ENCODE data around the gene CTTNBP2NL.
"Not testable (repeated sequence)": the region's sequence is repeated elsewhere in the genome, so short reads cannot be mapped to it uniquely, and the experiment has no call there.

CTTNBP2NL gene

GRCh38 chr1:112440574-112440973, 44.6 kb downstream of the CTTNBP2NL start:
- Histone ChIP-seq H3K4me1 (ENCODE audit: control insufficient read depth in 2 of 2, insufficient read depth in 2 of 2, low read length in 2 of 2) (no peaks in the 10 kb centered on the region), H3K27ac (ENCODE audit: low read depth in 2 of 2, low read length in 2 of 2) (no peak overlapping the region)

DNA sequence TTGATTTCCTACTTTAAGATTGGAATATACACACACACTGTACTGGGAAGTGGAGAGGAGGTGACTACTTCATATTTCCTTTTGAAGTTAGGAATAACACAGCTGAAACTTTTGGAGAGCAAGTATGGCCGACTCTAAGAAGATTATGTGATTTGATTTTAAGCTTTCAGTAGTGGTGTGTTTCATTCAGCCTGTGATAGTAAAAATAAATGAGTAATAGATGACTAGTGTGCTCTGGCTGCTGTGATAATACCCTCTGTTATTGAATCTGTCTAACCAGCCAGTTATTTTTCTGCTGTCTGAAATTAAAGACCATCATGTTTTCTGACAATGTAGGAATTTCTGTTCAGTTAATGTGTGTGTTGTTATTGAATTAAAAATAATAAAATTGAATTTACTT, 48.3 kb downstream of the CTTNBP2NL start:
- H3K4me3 ChIP-seq (ENCODE audit: low read length in 2 of 2) = no peak overlapping the region
- H3K27ac ChIP-seq (ENCODE audit: low read depth in 2 of 2, low read length in 2 of 2) = no peak overlapping the region
- H3K9me3 ChIP-seq (ENCODE audit: control insufficient read depth in 2 of 2, low read length in 2 of 2) = no peaks in the 10 kb centered on the region
- H3K9ac ChIP-seq (ENCODE audit: low read depth in 1 of 2, low read length in 2 of 2) = no peak overlapping the region
- no peaks in the 10 kb centered on the region for H3K27me3 ChIP-seq (ENCODE audit: control insufficient read depth in 2 of 2, insufficient read depth in 2 of 2, low read length in 2 of 2)
- H3K4me1 ChIP-seq (ENCODE audit: control insufficient read depth in 2 of 2, insufficient read depth in 2 of 2, low read length in 2 of 2) = peaks cover 0 to 2% of the 10 kb centered on the region in 2 donors
- peaks cover 6 to 8% of the 10 kb centered on the region in 2 donors for H3K36me3 ChIP-seq (ENCODE audit: control insufficient read depth in 2 of 2, insufficient read depth in 2 of 2, low read length in 2 of 2)

More at GRCh38 chr1:112440574-112440973, 44.6 kb downstream of the CTTNBP2NL start:
- H3K36me3 ChIP-seq (ENCODE audit: control insufficient read depth in 2 of 2, insufficient read depth in 2 of 2, low read length in 2 of 2) = peaks cover 8 to 11% of the 10 kb centered on the region in 2 donors
- no peak overlapping the region for H3K4me3 ChIP-seq (ENCODE audit: low read length in 2 of 2)
- no peaks in the 10 kb centered on the region for H3K9me3 ChIP-seq (ENCODE audit: control insufficient read depth in 2 of 2, low read length in 2 of 2)
- H3K9ac ChIP-seq (ENCODE audit: low read depth in 1 of 2, low read length in 2 of 2) = no peak overlapping the region
- H3K27me3 ChIP-seq (ENCODE audit: control insufficient read depth in 2 of 2, insufficient read depth in 2 of 2, low read length in 2 of 2) = no peaks in the 10 kb centered on the region

- Histone ChIP-seq H3K9me3 (ENCODE audit: control insufficient read depth in 2 of 2, low read length in 2 of 2) (no peaks in the 10 kb centered on the region), H3K4me1 (ENCODE audit: control insufficient read depth in 2 of 2, insufficient read depth in 2 of 2, low read length in 2 of 2) (peaks cover 0 to 2% of the 10 kb centered on the region in 2 donors), H3K36me3 (ENCODE audit: control insufficient read depth in 2 of 2, insufficient read depth in 2 of 2, low read length in 2 of 2) (peaks cover 8 to 13% of the 10 kb centered on the region in 2 donors), H3K27ac (ENCODE audit: low read depth in 2 of 2, low read length in 2 of 2) (no peak overlapping the region), H3K27me3 (ENCODE audit: control insufficient read depth in 2 of 2, insufficient read depth in 2 of 2, low read length in 2 of 2) (no peaks in the 10 kb centered on the region), H3K4me3 (ENCODE audit: low read length in 2 of 2) (no peak overlapping the region), H3K9ac (ENCODE audit: low read depth in 1 of 2, low read length in 2 of 2) (no peak overlapping the region)
Measured at GRCh38 chr1:112445596-112445995, 49.6 kb downstream of the CTTNBP2NL start.

DNA sequence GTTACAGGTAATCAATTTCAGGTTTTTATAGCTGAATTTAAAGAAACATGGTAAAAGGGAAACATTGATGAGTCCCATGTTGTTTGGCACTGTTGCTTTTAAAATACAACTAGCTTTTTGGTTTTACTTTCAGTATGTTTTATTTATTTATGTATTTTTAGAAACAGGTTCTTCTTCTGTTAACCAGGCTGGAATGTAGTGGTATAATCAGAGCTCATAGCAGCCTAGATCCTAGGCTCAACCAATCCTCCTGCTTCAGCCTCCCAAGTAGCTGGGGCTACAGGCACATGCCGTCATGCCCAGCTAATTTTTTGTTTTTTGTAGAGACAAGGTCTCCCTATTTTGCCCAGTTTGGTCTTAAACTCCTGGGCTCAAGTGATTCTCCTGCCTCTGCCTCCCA, 50.4 kb downstream of the CTTNBP2NL start:
- no peak overlapping the region for H3K4me3 ChIP-seq (ENCODE audit: low read length in 2 of 2)
- peaks cover 8 to 13% of the 10 kb centered on the region in 2 donors for H3K36me3 ChIP-seq (ENCODE audit: control insufficient read depth in 2 of 2, insufficient read depth in 2 of 2, low read length in 2 of 2)
- no peak overlapping the region for H3K27ac ChIP-seq (ENCODE audit: low read depth in 2 of 2, low read length in 2 of 2)
- H3K9me3 ChIP-seq (ENCODE audit: control insufficient read depth in 2 of 2, low read length in 2 of 2) = no peaks in the 10 kb centered on the region
- peaks cover 0 to 2% of the 10 kb centered on the region in 2 donors for H3K4me1 ChIP-seq (ENCODE audit: control insufficient read depth in 2 of 2, insufficient read depth in 2 of 2, low read length in 2 of 2)
- H3K27me3 ChIP-seq (ENCODE audit: control insufficient read depth in 2 of 2, insufficient read depth in 2 of 2, low read length in 2 of 2) = no peaks in the 10 kb centered on the region
- no peak overlapping the region for H3K9ac ChIP-seq (ENCODE audit: low read depth in 1 of 2, low read length in 2 of 2)

DNA sequence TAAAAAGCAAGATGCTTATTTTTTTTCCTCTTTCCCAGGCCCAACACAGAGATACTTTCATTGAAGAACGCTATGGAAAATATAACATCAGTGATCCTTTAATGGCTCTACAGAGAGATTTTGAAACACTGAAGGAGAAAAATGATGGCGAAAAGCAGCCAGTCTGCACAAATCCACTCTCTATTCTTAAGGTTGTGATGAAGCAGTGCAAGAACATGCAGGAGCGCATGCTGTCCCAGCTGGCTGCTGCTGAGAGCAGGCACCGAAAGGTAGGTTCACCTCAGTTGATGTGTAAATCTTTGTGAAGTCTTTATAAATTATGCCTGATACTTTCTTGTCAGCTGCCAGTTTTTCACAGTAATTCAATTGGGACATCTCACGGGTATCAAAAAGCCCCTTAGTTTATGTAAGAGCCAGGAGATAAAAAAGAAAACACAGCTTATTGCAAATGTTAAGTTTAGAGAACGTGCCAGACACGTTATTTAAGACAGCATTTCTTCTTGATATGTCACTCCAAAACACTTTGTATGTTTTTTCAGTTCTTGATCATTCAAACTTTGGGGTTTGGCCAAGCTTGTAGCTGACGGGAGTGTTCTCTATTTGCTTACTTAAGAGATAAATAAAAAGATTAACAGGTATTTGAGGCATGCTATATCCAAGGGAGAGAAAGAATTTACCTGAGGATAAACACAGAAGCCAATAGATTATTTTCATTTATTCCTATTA, 53.1 kb downstream of the CTTNBP2NL start:
- peaks cover 8 to 15% of the 10 kb centered on the region in 2 donors for H3K36me3 ChIP-seq (ENCODE audit: control insufficient read depth in 2 of 2, insufficient read depth in 2 of 2, low read length in 2 of 2)
- H3K4me1 ChIP-seq (ENCODE audit: control insufficient read depth in 2 of 2, insufficient read depth in 2 of 2, low read length in 2 of 2) = peaks cover 0 to 2% of the 10 kb centered on the region in 2 donors
- no peak overlapping the region for H3K4me3 ChIP-seq (ENCODE audit: low read length in 2 of 2)
- H3K9ac ChIP-seq (ENCODE audit: low read depth in 1 of 2, low read length in 2 of 2) = no peak overlapping the region
- H3K27me3 ChIP-seq (ENCODE audit: control insufficient read depth in 2 of 2, insufficient read depth in 2 of 2, low read length in 2 of 2) = no peaks in the 10 kb centered on the region
- no peak overlapping the region for H3K27ac ChIP-seq (ENCODE audit: low read depth in 2 of 2, low read length in 2 of 2)
- H3K9me3 ChIP-seq (ENCODE audit: control insufficient read depth in 2 of 2, low read length in 2 of 2) = no peaks in the 10 kb centered on the region

DNA sequence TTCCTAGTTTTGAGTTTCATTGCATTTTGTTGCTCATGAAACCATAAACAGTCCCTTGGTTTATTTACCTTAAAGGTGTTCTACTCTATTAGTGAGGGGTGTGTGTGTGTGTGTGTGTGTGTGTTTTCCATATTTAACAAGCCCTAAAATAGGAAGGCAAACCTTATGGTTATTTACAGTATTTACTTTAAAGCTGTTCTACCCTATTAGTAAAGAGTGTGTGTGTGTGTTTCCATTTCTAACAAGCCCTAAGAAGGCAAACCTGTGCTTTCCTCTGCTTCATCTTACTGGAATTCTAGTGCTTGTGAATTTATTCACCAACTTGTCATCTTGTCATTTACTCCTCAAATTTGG, 53.6 kb downstream of the CTTNBP2NL start:
- no peak overlapping the region for H3K4me3 ChIP-seq (ENCODE audit: low read length in 2 of 2)
- H3K4me1 ChIP-seq (ENCODE audit: control insufficient read depth in 2 of 2, insufficient read depth in 2 of 2, low read length in 2 of 2) = peaks cover 0 to 2% of the 10 kb centered on the region in 2 donors
- H3K27ac ChIP-seq (ENCODE audit: low read depth in 2 of 2, low read length in 2 of 2) = no peak overlapping the region
- H3K9ac ChIP-seq (ENCODE audit: low read depth in 1 of 2, low read length in 2 of 2) = no peak overlapping the region
- H3K36me3 ChIP-seq (ENCODE audit: control insufficient read depth in 2 of 2, insufficient read depth in 2 of 2, low read length in 2 of 2) = peaks cover 12 to 20% of the 10 kb centered on the region in 2 donors
- no peaks in the 10 kb centered on the region for H3K9me3 ChIP-seq (ENCODE audit: control insufficient read depth in 2 of 2, low read length in 2 of 2)
- H3K27me3 ChIP-seq (ENCODE audit: control insufficient read depth in 2 of 2, insufficient read depth in 2 of 2, low read length in 2 of 2) = no peaks in the 10 kb centered on the region

GRCh38 chr1:112450773-112451172, 54.8 kb downstream of the CTTNBP2NL start:
- Histone ChIP-seq H3K27me3 (ENCODE audit: control insufficient read depth in 2 of 2, insufficient read depth in 2 of 2, low read length in 2 of 2) (no peaks in the 10 kb centered on the region), H3K4me3 (ENCODE audit: low read length in 2 of 2) (no peak overlapping the region), H3K9me3 (ENCODE audit: control insufficient read depth in 2 of 2, low read length in 2 of 2) (no peaks in the 10 kb centered on the region), H3K36me3 (ENCODE audit: control insufficient read depth in 2 of 2, insufficient read depth in 2 of 2, low read length in 2 of 2) (peaks cover 13 to 29% of the 10 kb centered on the region in 2 donors), H3K9ac (ENCODE audit: low read depth in 1 of 2, low read length in 2 of 2) (no peak overlapping the region), H3K4me1 (ENCODE audit: control insufficient read depth in 2 of 2, insufficient read depth in 2 of 2, low read length in 2 of 2) (peaks cover 0 to 2% of the 10 kb centered on the region in 2 donors), H3K27ac (ENCODE audit: low read depth in 2 of 2, low read length in 2 of 2) (no peak overlapping the region)

DNA sequence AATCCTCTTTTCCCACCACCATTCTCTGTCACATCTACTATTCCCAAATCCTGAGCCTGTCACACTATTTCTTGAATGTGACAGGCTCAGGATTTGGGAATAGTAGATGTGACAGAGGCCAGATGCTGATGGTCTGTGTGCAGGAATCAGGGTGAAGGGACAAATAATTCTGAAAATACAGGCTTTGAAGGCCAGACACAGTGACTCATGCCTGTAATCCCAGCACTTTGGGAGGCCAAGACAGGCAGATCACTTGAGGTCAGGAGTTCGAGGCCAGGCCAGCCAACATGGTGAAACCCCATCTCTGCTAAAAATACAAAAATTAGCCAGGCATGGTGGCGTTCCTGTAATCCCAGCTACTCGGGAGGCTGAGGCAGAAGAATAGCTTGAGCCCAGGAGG, 55.3 kb downstream of the CTTNBP2NL start:
- H3K4me3 ChIP-seq (ENCODE audit: low read length in 2 of 2); H3K9me3 ChIP-seq (ENCODE audit: control insufficient read depth in 2 of 2, low read length in 2 of 2); H3K4me1 ChIP-seq (ENCODE audit: control insufficient read depth in 2 of 2, insufficient read depth in 2 of 2, low read length in 2 of 2); H3K27ac ChIP-seq (ENCODE audit: low read depth in 2 of 2, low read length in 2 of 2); H3K27me3 ChIP-seq (ENCODE audit: control insufficient read depth in 2 of 2, insufficient read depth in 2 of 2, low read length in 2 of 2); H3K9ac ChIP-seq (ENCODE audit: low read depth in 1 of 2, low read length in 2 of 2): not testable (repeated sequence)
- peaks cover 17 to 35% of the 10 kb centered on the region in 2 donors for H3K36me3 ChIP-seq (ENCODE audit: control insufficient read depth in 2 of 2, insufficient read depth in 2 of 2, low read length in 2 of 2)

GRCh38 chr1:112453876-112454275, 57.9 kb downstream of the CTTNBP2NL start:
- H3K27me3 ChIP-seq (ENCODE audit: control insufficient read depth in 2 of 2, insufficient read depth in 2 of 2, low read length in 2 of 2) = no peaks in the 10 kb centered on the region
- H3K36me3 ChIP-seq (ENCODE audit: control insufficient read depth in 2 of 2, insufficient read depth in 2 of 2, low read length in 2 of 2) = peaks cover 33 to 49% of the 10 kb centered on the region in 2 donors
- no peaks in the 10 kb centered on the region for H3K4me1 ChIP-seq (ENCODE audit: control insufficient read depth in 2 of 2, insufficient read depth in 2 of 2, low read length in 2 of 2)
- H3K27ac ChIP-seq (ENCODE audit: low read depth in 2 of 2, low read length in 2 of 2) = no peak overlapping the region
- no peak overlapping the region for H3K9ac ChIP-seq (ENCODE audit: low read depth in 1 of 2, low read length in 2 of 2)
- H3K9me3 ChIP-seq (ENCODE audit: control insufficient read depth in 2 of 2, low read length in 2 of 2) = no peaks in the 10 kb centered on the region
- H3K4me3 ChIP-seq (ENCODE audit: low read length in 2 of 2) = no peak overlapping the region

- no peaks in the 10 kb centered on the region for H3K27me3 ChIP-seq (ENCODE audit: control insufficient read depth in 2 of 2, insufficient read depth in 2 of 2, low read length in 2 of 2)
- H3K36me3 ChIP-seq (ENCODE audit: control insufficient read depth in 2 of 2, insufficient read depth in 2 of 2, low read length in 2 of 2) = peaks cover 31 to 51% of the 10 kb centered on the region in 2 donors
- H3K9ac ChIP-seq (ENCODE audit: low read depth in 1 of 2, low read length in 2 of 2) = no peak overlapping the region
- H3K9me3 ChIP-seq (ENCODE audit: control insufficient read depth in 2 of 2, low read length in 2 of 2) = no peaks in the 10 kb centered on the region
- no peaks in the 10 kb centered on the region for H3K4me1 ChIP-seq (ENCODE audit: control insufficient read depth in 2 of 2, insufficient read depth in 2 of 2, low read length in 2 of 2)
- no peak overlapping the region for H3K27ac ChIP-seq (ENCODE audit: low read depth in 2 of 2, low read length in 2 of 2)
- H3K4me3 ChIP-seq (ENCODE audit: low read length in 2 of 2) = no peak overlapping the region
Measured at GRCh38 chr1:112454316-112454715, 58.3 kb downstream of the CTTNBP2NL start.
